Right cardiac atrium (tissue), 5 donors: ENCODE results near the gene EEF1AKMT2. TPM values are rescaled to one million over a fixed set of nuclear protein-coding genes. Genes with fewer than 3 reads are reported as not detected.

Experiments
- ATAC-seq, 2 donors: fragments of 200-7000 bp; cut with Tn5 transposase; one replicate each; pipeline versions ENCODE4 v1.8.0 to v1.9.1; 2020; ENCODE audit warnings: moderate library complexity in 2 of 2, mild to moderate bottlenecking in 1 of 2
- DNase-seq, 3 donors: peaks; one replicate each; pipeline ENCODE4 v3.0.0-alpha.2; 2020
- H3K27ac ChIP-seq: one replicate; pipeline ENCODE4 v1.5.1; 2013; ENCODE audit warnings: mild to moderate bottlenecking, low read length, control low read depth, moderate library complexity
- H3K27me3 ChIP-seq: one replicate; pipeline ENCODE4 v1.6.1; 2013; ENCODE audit not compliant: control insufficient read depth, insufficient read depth
- H3K4me1 ChIP-seq: one replicate; pipeline ENCODE4 v1.6.1; 2013; ENCODE audit warnings: low read length; ENCODE audit not compliant: control insufficient read depth, insufficient read depth
- H3K4me3 ChIP-seq: one replicate; pipeline ENCODE4 v1.5.1; 2013; ENCODE audit warnings: low read length, control low read depth
- H3K9me3 ChIP-seq: one replicate; pipeline ENCODE4 v1.6.1; 2013; ENCODE audit warnings: low read length; ENCODE audit not compliant: control insufficient read depth
- WGBS: extraction: QIAGEN DNeasy Blood & Tissue Kit; methylation state at CpG from one replicate; pipeline ENCODE4 v1.1.7; 2013; 5-methylcytosine and 5-hydroxymethylcytosine counted together
- intact Hi-C, 4 donors: fragments of 100-400 bp; cut with DNase I; formaldehyde crosslinking; loops; one replicate each; pipeline versions ENCODE4 v1.11.0 to v1.14.0; 2022 to 2023
- polyA plus RNA-seq: library from polyadenylated mRNA; stranded (reverse); fragments of 200-250 nt; gene quantifications from one replicate; pipeline ENCODE4 v1.2.3, GENCODE V29; 2013
- total RNA-seq, 4 donors: library from RNA; stranded (reverse); fragmentation: NEBNext Ultra II Directional; extraction: Animal tissue kit (Norgen Biotek cat#: 25700); gene quantifications; one replicate each; pipeline ENCODE4 v1.2.1, GENCODE V29; 2021
- donor health status: healthy with polysubstance abuse.
- donor health status: DM: no; HTN: yes; CAD: no.
- donor health status: DM: no; HTN: no; CAD: no.
- donor health status: DM: no; HTN: yes; CAD: no; lungs with severe emphysema.
- donor health status: DM: yes; HTN: yes; CAD: no.

The EEF1AKMT2 gene
- total and polyA plus RNA-seq, 5 donors: 8.9 to 14.5 (median 11.5) TPM

DNA sequence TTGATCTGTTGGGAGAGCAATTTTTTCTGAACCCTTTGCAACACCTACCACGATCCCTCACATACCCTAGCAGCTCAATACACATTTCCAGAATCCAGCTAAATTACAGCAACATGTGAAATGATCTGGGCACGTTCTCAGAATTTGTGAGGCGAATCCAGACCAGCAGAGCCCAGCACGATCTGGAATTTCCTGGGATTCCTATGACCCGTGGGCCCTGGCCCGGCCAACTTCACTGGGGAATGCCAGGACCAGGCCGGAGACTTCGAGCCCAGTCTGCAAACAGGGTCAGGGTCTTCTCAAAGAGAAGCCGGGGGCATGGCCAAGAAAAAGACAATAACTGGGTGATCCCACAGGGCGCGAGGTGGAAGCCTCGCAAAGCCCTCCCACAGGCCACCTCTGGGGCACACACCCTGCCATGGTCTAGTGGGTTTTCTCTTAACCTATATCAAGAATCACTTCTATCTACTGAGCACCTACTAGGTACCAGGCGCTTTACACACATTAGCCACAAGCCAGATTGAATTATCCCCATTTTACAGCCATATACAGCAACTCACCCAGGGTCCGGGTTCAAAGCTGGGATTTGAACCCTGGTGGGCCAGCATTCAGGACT, 81.3 kb downstream of the EEF1AKMT2 start:
- ATAC-seq (no peak), DNase-seq (peak in 1 of 3 donors; percentile 41)
- Histone ChIP-seq H3K4me1 (peaks cover 55% of the 10 kb centered on the region), H3K27me3 (no peaks in the 10 kb centered on the region), H3K27ac (peak overlapping the region; percentile 49), H3K9me3 (no peaks in the 10 kb centered on the region), H3K4me3 (no peak overlapping the region)
- intact Hi-C loops: no loop called here
- WGBS: 63% methylated on average over 14 of the region's 14 CpGs

GRCh38 chr10:124709861-124710260, 81.8 kb downstream of the EEF1AKMT2 start:
- DNase-seq: peak in 2 of 3 donors; percentile 73 to 85
- peak; percentile 34 to 52 for ATAC-seq
- H3K27ac ChIP-seq: peak overlapping the region; percentile 60
- H3K9me3 ChIP-seq: no peaks in the 10 kb centered on the region
- WGBS: 58% methylated on average over 10 of the region's 10 CpGs
- peaks cover 60% of the 10 kb centered on the region for H3K4me1 ChIP-seq
- no peak overlapping the region for H3K4me3 ChIP-seq
- intact Hi-C loops: no loop called here
- H3K27me3 ChIP-seq: no peaks in the 10 kb centered on the region

GRCh38 chr10:124708922-124709520, 82.7 kb downstream of the EEF1AKMT2 start:
- Histone ChIP-seq H3K27ac (peak overlapping the region; percentile 73), H3K4me1 (peaks cover 65% of the 10 kb centered on the region), H3K9me3 (no peaks in the 10 kb centered on the region), H3K4me3 (no peak overlapping the region), H3K27me3 (no peaks in the 10 kb centered on the region)
- ATAC-seq (no peak), DNase-seq (peak in 1 of 3 donors; percentile 23)
- intact Hi-C loops: no loop called here
- 62% methylated on average over 11 of the region's 11 CpGs for WGBS

DNA sequence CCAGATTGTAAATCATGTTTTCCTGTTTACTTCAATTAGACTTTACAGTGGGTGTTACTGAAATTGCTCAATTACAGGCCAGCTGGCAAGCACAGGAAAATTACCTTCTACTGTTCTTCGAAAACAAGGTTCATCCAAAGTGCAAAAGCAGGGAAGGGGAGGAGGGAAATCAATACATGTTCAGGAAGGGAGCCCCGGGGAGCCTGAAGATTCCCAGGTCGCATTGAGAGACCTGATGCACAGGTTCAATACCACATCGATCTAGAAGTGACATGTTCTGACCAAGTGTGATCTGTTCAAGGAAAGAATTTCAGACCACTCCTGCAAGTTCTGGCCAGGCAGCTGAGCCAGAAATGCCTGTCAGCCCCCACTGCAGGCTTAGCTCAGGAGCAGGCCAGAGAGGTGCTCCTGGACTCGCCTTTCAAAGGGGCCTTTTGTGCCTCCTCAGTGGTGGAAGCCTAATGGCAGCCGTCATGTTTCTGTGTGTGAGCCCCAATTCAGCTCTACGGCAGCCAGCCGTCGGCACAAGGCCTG, 83.4 kb downstream of the EEF1AKMT2 start:
- no peak overlapping the region for H3K4me3 ChIP-seq
- H3K9me3 ChIP-seq: no peaks in the 10 kb centered on the region
- peak overlapping the region; percentile 73 for H3K27ac ChIP-seq
- 43% methylated on average over 9 of the region's 9 CpGs for WGBS
- DNase-seq: peak in 2 of 3 donors; percentile 25 to 47
- peaks cover 68% of the 10 kb centered on the region for H3K4me1 ChIP-seq
- no peak for ATAC-seq
- H3K27me3 ChIP-seq: no peaks in the 10 kb centered on the region
- intact Hi-C loops: no loop called here

Other genes starting within 250 kb of the EEF1AKMT2 start
- gene FAM53B, start 47.5 kb downstream of the EEF1AKMT2 start, total RNA-seq: 10 to 100 TPM; 34.6 to 58.3 (median 49.8) TPM
- gene FAM53B, start 47.5 kb downstream of the EEF1AKMT2 start, polyA plus RNA-seq: 39.5 TPM
- gene ABRAXAS2, start 9.9 kb upstream of the EEF1AKMT2 start, total RNA-seq: 10 to 100 TPM in 3 of 4 donors, 1 to 10 TPM in 1; 9.9 to 13.7 (median 12.5) TPM
- 5.6 TPM for gene ABRAXAS2, start 9.9 kb upstream of the EEF1AKMT2 start, polyA plus RNA-seq
- gene ZRANB1, start 150.2 kb upstream of the EEF1AKMT2 start, total RNA-seq: 10 to 100 TPM; 25.3 to 32.2 (median 29.0) TPM
- 14.4 TPM for gene ZRANB1, start 150.2 kb upstream of the EEF1AKMT2 start, polyA plus RNA-seq